Stimulated activated CD8-positive, alpha-beta memory T cell treated with anti-CD3 and anti-CD28 coated beads, Interleukin-4, amount 100 ng/mL, for 4 hours (primary cell): ENCODE measurements around the gene BBOX1.
"Not testable (repeated sequence)": the region's sequence is repeated elsewhere in the genome, so short reads cannot be mapped to it uniquely, and the experiment has no call there.

Source experiments
- DNase-seq, 2 donors: peaks; one replicate each; pipeline ENCODE4 v3.0.0-alpha.2; 2020; ENCODE audit warnings: low read depth in 2 of 2, low spot score in 1 of 2

Gene BBOX1

GRCh38 chr11:27124514-27125264, 84.1 kb downstream of the BBOX1 start:
- DNase-seq: no peak

- DNase-seq: no peak
These were observed 89.1 kb downstream of the BBOX1 start for GRCh38 chr11:27129686-27130085.

DNA sequence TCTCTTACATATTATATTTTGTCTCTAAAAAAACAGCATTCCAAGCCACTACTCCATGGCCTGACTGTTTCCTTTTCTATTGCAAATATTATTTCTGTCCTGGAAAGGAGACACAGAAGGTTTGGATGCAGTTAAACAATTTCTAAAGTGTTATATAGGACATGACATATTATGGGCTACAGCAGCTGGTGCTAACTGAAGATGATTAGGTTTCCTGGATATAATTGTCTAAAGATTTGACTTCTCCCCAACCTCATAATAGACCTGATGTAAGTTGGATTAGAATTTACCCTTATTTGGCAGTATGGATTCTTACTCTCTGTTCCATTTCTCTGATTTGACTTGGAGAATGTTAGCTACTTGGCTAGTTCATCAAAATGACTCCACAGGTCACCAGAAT, 90.2 kb downstream of the BBOX1 start:
- no peak for DNase-seq

- DNase-seq: not testable (repeated sequence)
These were observed 95.3 kb downstream of the BBOX1 start for GRCh38 chr11:27135924-27136329.

- DNase-seq: no peak
These were observed 98.1 kb downstream of the BBOX1 start for GRCh38 chr11:27138716-27139115.

DNA sequence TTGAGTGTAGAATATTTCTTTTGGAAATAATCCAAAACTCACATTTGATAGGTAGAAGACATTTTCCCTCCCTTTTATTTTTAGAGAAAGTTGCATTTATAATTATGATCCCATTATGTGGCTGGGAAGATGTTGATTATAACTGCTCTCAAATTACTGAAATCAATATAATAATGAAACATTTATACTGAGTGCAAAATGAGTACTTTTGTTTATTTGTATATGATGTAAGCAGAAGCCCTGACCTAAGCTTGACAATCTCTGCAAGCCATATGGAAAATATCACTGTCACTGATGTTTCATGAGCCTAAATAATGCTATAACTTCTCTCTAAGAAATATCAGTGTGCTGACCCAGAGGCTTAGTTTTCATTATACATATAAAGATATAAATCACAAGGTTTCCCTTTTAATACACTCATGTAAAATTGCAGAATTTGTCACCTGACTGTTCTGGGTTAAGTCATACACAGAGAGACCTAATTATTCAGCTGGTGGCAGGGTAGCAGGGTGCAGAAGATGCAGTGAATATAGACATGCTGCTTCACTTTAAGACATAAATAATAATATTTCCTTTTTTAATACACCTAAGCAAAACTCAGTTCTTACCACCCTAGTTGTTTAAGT, 99.2 kb downstream of the BBOX1 start:
- DNase-seq: no peak

GRCh38 chr11:27141576-27141975, 101.0 kb downstream of the BBOX1 start:
- no peak for DNase-seq

- no peak for DNase-seq
These were observed 107.3 kb downstream of the BBOX1 start for GRCh38 chr11:27147916-27148315.

- no peak for DNase-seq
These were observed 107.9 kb downstream of the BBOX1 start for GRCh38 chr11:27148506-27148905.

DNA sequence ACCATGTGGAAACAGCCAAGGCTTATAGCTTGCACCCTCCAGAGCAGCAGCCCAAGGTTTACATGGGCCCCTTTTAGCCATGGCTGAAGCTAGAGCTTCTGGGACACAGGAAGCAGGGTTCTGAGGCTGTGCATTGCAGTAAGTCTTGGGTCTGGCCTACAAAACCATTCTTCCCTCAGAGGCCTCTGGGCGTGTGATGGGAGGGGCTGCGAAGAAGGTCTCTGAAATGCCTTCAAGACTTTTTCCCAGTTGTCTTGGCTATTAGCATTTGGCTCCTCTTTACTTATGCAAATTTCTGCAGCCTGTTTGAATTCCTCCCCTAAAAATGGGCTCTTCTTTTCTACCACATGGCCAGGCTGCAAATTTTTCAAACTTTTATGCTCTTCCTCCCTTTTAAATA, 109.5 kb downstream of the BBOX1 start:
- DNase-seq: no peak

GRCh38 chr11:27153136-27153535, 112.5 kb downstream of the BBOX1 start:
- DNase-seq: no peak

DNA sequence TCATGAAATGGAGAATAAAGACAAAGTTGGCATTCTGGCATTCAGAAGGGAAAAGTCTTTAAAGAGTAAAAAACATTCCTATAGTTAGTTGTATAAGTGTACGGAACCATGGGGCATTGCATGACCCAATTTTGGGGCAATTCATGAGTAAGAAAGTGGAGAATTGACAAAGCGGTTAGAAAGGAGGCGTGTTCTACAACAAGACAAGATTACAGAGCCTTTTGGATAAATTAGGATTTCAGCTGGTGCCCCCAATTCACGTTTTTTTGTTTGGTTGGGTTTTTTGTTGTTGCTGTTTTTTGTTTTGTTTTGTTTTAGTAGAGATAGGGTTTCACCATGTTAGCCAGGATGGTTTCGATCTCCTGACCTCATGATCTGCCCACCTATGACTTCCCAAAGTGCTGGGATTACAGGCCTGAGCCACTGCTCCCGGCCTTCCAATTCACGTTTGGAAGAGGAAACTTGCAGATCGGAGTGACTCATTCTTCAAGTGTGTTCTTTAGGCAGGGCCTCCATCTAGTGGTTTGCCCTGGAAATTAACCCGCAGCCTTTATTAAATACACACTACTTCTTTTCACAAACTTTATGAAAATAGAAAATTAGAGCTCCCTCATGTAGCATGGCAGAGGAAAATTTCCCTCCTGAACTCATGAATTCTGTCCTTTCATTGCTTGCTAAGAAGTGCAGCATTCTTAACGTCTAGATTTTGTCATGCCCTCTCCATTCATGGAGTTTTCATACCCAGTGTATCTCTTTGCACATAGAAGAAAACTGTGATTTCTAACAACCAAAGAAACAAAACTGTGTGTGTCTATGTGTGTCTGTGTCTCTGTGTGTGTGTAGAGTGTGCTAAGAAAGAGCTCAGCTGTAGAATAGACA, 118.1 kb downstream of the BBOX1 start:
- DNase-seq: no peak

DNA sequence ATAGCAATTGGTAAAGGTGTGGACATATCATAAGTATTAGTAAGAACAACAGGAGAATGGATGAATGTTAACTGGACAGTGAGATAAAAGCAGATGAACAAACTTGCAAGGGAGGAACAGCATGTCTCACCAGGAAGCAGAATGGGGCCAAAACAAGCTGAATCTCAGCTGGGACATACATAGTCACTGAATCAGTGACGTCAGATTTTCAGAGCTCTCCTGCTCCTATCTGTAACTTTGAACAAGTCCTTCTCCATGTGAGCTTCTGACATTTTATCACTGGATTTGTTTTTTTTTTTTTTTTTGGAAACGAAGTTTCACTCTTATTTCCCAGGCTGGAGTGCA, 118.7 kb downstream of the BBOX1 start:
- no peak for DNase-seq

DNA sequence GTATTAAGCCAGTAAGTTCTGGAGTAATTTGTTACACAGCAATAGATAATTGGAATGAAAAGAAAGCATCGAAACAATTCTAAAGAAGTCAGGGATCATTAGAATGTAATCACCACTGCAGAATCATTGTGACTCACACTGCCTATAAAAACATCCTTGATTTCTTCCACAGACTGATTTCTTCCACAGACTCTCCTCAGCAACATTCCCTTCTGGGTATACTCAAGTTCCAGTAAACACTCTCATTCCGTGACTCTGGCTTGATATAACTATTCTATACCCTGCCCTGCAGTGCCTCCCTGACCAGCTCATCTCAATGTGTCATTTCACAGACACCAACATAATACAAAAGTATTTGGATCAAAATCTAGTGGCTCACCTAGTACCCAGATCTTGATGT, 120.5 kb downstream of the BBOX1 start:
- DNase-seq: no peak

DNA sequence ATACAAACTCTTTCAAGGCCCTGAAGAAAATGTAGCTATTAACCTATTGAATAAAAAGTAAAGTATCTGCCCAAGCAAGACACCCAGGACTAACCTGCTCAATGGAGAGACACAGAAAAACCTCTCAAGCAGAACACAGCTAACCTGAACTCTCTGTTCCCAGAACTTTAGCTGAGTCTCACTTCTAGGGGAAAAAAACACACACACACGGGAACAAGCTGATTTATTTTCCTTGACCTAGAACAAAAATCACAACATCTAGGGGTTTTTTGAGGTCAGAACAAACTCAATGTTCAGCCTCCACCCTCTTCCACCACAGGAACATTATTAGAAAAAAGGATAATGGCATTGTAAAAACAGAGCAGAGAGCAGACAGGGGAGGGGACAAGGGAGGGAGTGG, 121.6 kb downstream of the BBOX1 start:
- no peak for DNase-seq

DNA sequence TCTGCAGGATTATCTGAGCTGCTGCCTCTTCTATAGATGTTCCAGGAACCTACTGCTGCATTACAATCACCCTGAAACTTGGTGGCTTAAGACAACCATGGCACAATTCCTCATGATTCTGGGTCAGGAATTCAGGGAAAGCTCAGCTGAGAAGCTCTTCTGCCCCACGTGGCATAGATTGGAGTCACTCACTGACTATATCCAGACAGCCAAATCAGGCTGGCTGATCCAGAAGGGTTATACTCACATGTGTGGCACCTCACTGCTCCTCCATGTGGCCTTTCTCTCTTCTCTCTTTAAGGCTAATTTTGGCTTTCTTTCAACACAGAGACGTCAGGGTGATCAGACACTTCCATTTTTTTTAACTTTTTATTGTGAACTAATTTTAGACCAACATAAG, 125.5 kb downstream of the BBOX1 start:
- no peak for DNase-seq

GRCh38 chr11:27171376-27171958, 130.9 kb downstream of the BBOX1 start:
- no peak for DNase-seq

DNA sequence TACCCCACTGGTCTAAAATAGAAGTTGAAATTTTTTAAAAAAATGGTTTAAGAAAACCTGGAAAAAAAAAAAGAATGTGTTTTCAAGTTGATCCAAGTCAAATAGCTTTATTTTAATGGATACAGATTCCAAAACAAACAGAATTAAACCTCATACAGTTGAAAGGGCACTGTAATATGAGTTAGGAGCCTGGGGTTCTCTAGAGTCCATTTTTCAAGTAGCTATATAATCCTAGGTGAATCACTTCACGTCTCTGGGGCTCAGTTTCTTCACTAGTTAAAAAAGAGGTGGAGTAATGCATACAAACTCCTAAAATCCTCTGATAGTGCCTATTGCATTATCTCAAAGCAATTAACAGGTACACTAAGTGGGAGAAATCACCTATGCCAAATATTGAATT, 132.9 kb downstream of the BBOX1 start:
- no peak for DNase-seq

- DNase-seq: no peak
These were observed 133.4 kb downstream of the BBOX1 start for GRCh38 chr11:27174021-27174420.

GRCh38 chr11:27174672-27175210, 134.1 kb downstream of the BBOX1 start:
- DNase-seq: no peak

DNA sequence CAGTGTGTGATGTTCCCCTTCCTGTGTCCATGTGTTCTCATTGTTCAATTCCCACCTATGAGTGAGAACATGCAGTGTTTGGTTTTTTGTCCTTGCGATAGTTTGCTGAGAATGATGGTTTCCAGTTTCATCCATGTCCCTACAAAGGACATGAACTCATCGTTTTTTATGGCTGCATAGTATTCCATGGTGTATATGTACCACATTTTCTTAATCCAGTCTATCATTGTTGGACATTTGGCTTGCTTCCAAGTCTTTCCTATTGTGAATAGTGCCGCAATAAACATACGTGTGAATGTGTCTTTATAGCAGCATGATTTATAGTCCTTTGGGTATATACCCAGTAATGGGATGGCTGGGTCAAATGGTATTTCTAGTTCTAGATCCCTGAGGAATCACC, 134.9 kb downstream of the BBOX1 start:
- DNase-seq: not testable (repeated sequence)
